Neural cell (in vitro differentiated cells): ENCODE measurements around the gene PRDX5.

ENCODE experiments used
- CTCF ChIP-seq: fragments of 450-650 bp; IDR thresholded peaks from 2 replicates; pipeline ENCODE4 v1.5.1; 2014; ENCODE audit warnings: antibody characterized with exemption, mild to moderate bottlenecking, moderate library complexity; ENCODE audit not compliant: poor library complexity, severe bottlenecking
- EZH2 ChIP-seq: fragments of 200-600, 300-800 bp; shearing (Covaris generic), sonication (generic); IDR thresholded peaks from 2 replicates; pipeline ENCODE4 v1.6.1; 2014; ENCODE audit warnings: antibody characterized with exemption, low read length, borderline replicate concordance, mild to moderate bottlenecking; ENCODE audit not compliant: insufficient read depth, poor library complexity, severe bottlenecking
- POLR2AphosphoS5 ChIP-seq: IDR thresholded peaks from 2 replicates; pipeline ENCODE4 v1.6.1; 2012
- REST ChIP-seq: IDR thresholded peaks from 2 replicates; pipeline ENCODE4 v1.6.1; 2012; ENCODE audit warnings: borderline replicate concordance

- TF ChIP-seq CTCF (no peak), POLR2AphosphoS5 (no peak), EZH2 (no peak), REST (no peak)
These were observed 15.6 kb downstream of the PRDX5 start for GRCh38 chr11:64333556-64333955.
